Measurements from ENCODE around the gene CCDC178. TPM values are rescaled to one million over a fixed set of nuclear protein-coding genes. Genes with fewer than 3 reads are reported as not detected.

The CCDC178 gene
- total RNA-seq, 2 donors from 2014 or later: 0.33 to 9.9 TPM

GRCh38 chr18:33014060-33014796 is 426.3 kb downstream of the CCDC178 start:
- Histone ChIP-seq H3K36me3 (replicated peaks in 1 of 2; ENCODE audit: insufficient read depth in 1 of 2, low read depth in 2 of 2) (no peaks in the 10 kb centered on the region), H3K4me1 (peaks cover 9% of the 10 kb centered on the region), H3K27me3 (no peaks in the 10 kb centered on the region), H3K27ac (no peak overlapping the region), H3K4me3 (no peak overlapping the region), H3K9me3 (no peaks in the 10 kb centered on the region)
- 8 to 11% methylated on average over 5 of the region's 5 CpGs for WGBS, 2 donors
- intact Hi-C loops (cut with DNase I): no loop called here
- no peak for DNase-seq
- no peak for ATAC-seq
- TF ChIP-seq CTCF (IDR thresholded peaks at IDR 0.05) (no peak), POLR2A (IDR thresholded peaks at IDR 0.05) (no peak)

GRCh38 chr18:33010149-33010548 is 430.4 kb downstream of the CCDC178 start:
- 26 to 47% methylated on average over 2 of the region's 2 CpGs for WGBS, 2 donors
- DNase-seq (no peak), ATAC-seq (no peak)
- no peaks in the 10 kb centered on the region for H3K27me3 ChIP-seq
- H3K36me3 ChIP-seq (replicated peaks in 1 of 2; ENCODE audit: insufficient read depth in 1 of 2, low read depth in 2 of 2): no peaks in the 10 kb centered on the region
- H3K4me3 ChIP-seq: no peak overlapping the region
- no peak overlapping the region for H3K27ac ChIP-seq
- peaks cover 9% of the 10 kb centered on the region for H3K4me1 ChIP-seq
- intact Hi-C loops (cut with DNase I): no loop called here
- no peaks in the 10 kb centered on the region for H3K9me3 ChIP-seq
- TF ChIP-seq CTCF (IDR thresholded peaks at IDR 0.05) (no peak), POLR2A (IDR thresholded peaks at IDR 0.05) (no peak)

- no peak overlapping the region for H3K4me3 ChIP-seq
- 78 to 85% methylated on average over 1 of the region's 1 CpG for WGBS, 2 donors
- TF ChIP-seq POLR2A (IDR thresholded peaks at IDR 0.05) (no peak), CTCF (IDR thresholded peaks at IDR 0.05) (no peak)
Observed at GRCh38 chr18:32998921-32999320, 441.6 kb downstream of the CCDC178 start.

GRCh38 chr18:32998285-32998684 is 442.2 kb downstream of the CCDC178 start:
- no peak for DNase-seq
- Histone ChIP-seq H3K27ac (no peak overlapping the region), H3K4me1 (no peaks in the 10 kb centered on the region), H3K36me3 (replicated peaks in 1 of 2; ENCODE audit: insufficient read depth in 1 of 2, low read depth in 2 of 2) (no peaks in the 10 kb centered on the region), H3K4me3 (no peak overlapping the region), H3K9me3 (peaks cover 0 to 3% (median 0%) of the 10 kb centered on the region in 3 donors), H3K27me3 (no peaks in the 10 kb centered on the region)
- 52 to 80% methylated on average over 3 of the region's 3 CpGs for WGBS, 2 donors
- ATAC-seq: no peak
- intact Hi-C loops (cut with DNase I): no loop called here
- no peak for TF ChIP-seq POLR2A (IDR thresholded peaks at IDR 0.05)
- TF ChIP-seq CTCF (IDR thresholded peaks at IDR 0.05): no peak

More at GRCh38 chr18:32998921-32999320, 441.6 kb downstream of the CCDC178 start:
- no peak for ATAC-seq
- no peaks in the 10 kb centered on the region for H3K27me3 ChIP-seq
- no peaks in the 10 kb centered on the region for H3K36me3 ChIP-seq (replicated peaks in 1 of 2; ENCODE audit: insufficient read depth in 1 of 2, low read depth in 2 of 2)
- intact Hi-C loops (cut with DNase I): no loop called here
- no peaks in the 10 kb centered on the region for H3K4me1 ChIP-seq
- H3K9me3 ChIP-seq: peaks cover 0 to 3% (median 0%) of the 10 kb centered on the region in 3 donors
- H3K27ac ChIP-seq: no peak overlapping the region
- DNase-seq: no peak

- intact Hi-C loops (cut with DNase I): no loop called here
- H3K27ac ChIP-seq: no peak overlapping the region
- H3K27me3 ChIP-seq: no peaks in the 10 kb centered on the region
- H3K36me3 ChIP-seq (replicated peaks in 1 of 2; ENCODE audit: insufficient read depth in 1 of 2, low read depth in 2 of 2): no peaks in the 10 kb centered on the region
- H3K4me1 ChIP-seq: no peaks in the 10 kb centered on the region
- no peaks in the 10 kb centered on the region for H3K9me3 ChIP-seq
- DNase-seq (no peak), ATAC-seq (no peak)
- no peak overlapping the region for H3K4me3 ChIP-seq
- no peak for TF ChIP-seq CTCF (IDR thresholded peaks at IDR 0.05)
- no peak for TF ChIP-seq POLR2A (IDR thresholded peaks at IDR 0.05)
- WGBS, 2 donors: 37 to 53% methylated on average over 1 of the region's 1 CpG
Observed at GRCh38 chr18:32983721-32984120, 456.8 kb downstream of the CCDC178 start.
